Hepatocyte (in vitro differentiated cells): ENCODE results near the gene SOCS3. TPM values are rescaled to one million over a fixed set of nuclear protein-coding genes. Genes with fewer than 3 reads are reported as not detected.

Experiments used
- DNase-seq: peaks from one replicate; pipeline ENCODE4 v3.0.0-alpha.2; 2016; ENCODE audit warnings: low spot score
- H2AFZ ChIP-seq: fragments of 200-600 bp; sonication (generic); 2 replicates; pipeline ENCODE4 v1.6.0; 2016; ENCODE audit warnings: antibody characterized with exemption, mild to moderate bottlenecking
- H3K27ac ChIP-seq: fragments of 200-600 bp; sonication (generic); 2 replicates; pipeline ENCODE4 v1.5.1; 2016; ENCODE audit warnings: mild to moderate bottlenecking
- H3K27me3 ChIP-seq: fragments of 200-600 bp; sonication (generic); 2 replicates; pipeline ENCODE4 v1.6.1; 2016
- H3K36me3 ChIP-seq: fragments of 200-600 bp; sonication (generic); replicated peaks from 2 replicates; pipeline ENCODE4 v1.5.1; 2016; ENCODE audit warnings: low read depth; ENCODE audit not compliant: insufficient read depth
- H3K4me1 ChIP-seq: fragments of 200-600 bp; sonication (generic); 2 replicates; pipeline ENCODE4 v1.5.1; 2016; ENCODE audit warnings: mild to moderate bottlenecking, moderate library complexity; ENCODE audit not compliant: insufficient read depth
- H3K4me2 ChIP-seq: fragments of 200-600 bp; sonication (generic); 2 replicates; pipeline ENCODE4 v1.6.0; 2016
- H3K4me3 ChIP-seq: fragments of 200-600 bp; sonication (generic); 2 replicates; pipeline ENCODE4 v1.5.1; 2016; ENCODE audit warnings: mild to moderate bottlenecking
- H3K79me2 ChIP-seq: fragments of 200-600 bp; sonication (generic); 2 replicates; pipeline ENCODE4 v1.6.0; 2017; ENCODE audit warnings: mild to moderate bottlenecking
- H3K9me2 ChIP-seq: fragments of 200-600 bp; sonication (generic); replicated peaks from 2 replicates; pipeline ENCODE4 v1.6.0; 2017; ENCODE audit warnings: mild to moderate bottlenecking; ENCODE audit not compliant: insufficient read depth
- H3K9me3 ChIP-seq: fragments of 200-600 bp; sonication (generic); 2 replicates; pipeline ENCODE4 v1.5.1; 2016; ENCODE audit warnings: low read depth, mild to moderate bottlenecking
- H4K20me1 ChIP-seq: fragments of 200-600 bp; sonication (generic); 2 replicates; pipeline ENCODE4 v1.6.0; 2016; ENCODE audit warnings: mild to moderate bottlenecking; ENCODE audit not compliant: insufficient read depth, poor library complexity, severe bottlenecking
- EZH2 ChIP-seq: fragments of 200-600 bp; sonication (generic); IDR thresholded peaks from 2 replicates; pipeline ENCODE4 v1.6.1; 2016; ENCODE audit warnings: antibody characterized with exemption, mild to moderate bottlenecking, borderline replicate concordance
- EZH2phosphoT487 ChIP-seq: fragments of 200-600 bp; sonication (generic); IDR thresholded peaks from one replicate; pipeline ENCODE4 v1.6.1; 2018; ENCODE audit warnings: antibody characterized with exemption, mild to moderate bottlenecking, low read depth, moderate library complexity; ENCODE audit not compliant: unreplicated experiment, severe bottlenecking
- WGBS: methylation state at CpG from one replicate; pipeline ENCODE4 v1.1.6; 2016; ENCODE audit warnings: low lambda C conversion rate; ENCODE audit errors: missing lambda C conversion rate; 5-methylcytosine and 5-hydroxymethylcytosine counted together
- polyA plus RNA-seq: library from polyadenylated mRNA; unstranded; fragments of >200 nt; fragmentation: Nextera tagmentation; extraction: Ambion mirVana; gene quantifications from 2 replicates; pipeline ENCODE4 v1.2.1, GENCODE V29; 2016
- total RNA-seq: library from RNA; depleted of rRNA; stranded (reverse); fragments of >200 nt; gene quantifications from 2 replicates; pipeline ENCODE4 v1.2.3, GENCODE V29; 2014
- TF ChIP-seq, protein P1 (sequence below): fragments of 200-600 bp; sonication (generic); IDR thresholded peaks from 2 replicates; pipeline ENCODE4 v1.5.1; 2016; ENCODE audit warnings: antibody characterized with exemption, mild to moderate bottlenecking; ENCODE audit not compliant: poor library complexity

SOCS3 gene
- total and polyA plus RNA-seq, 2 experiments from 2014 or later = 172 to 181 TPM

GRCh38 chr17:78345791-78346494, 13.9 kb downstream of the SOCS3 start:
- H3K27me3 ChIP-seq = no peaks in the 10 kb centered on the region
- no peak overlapping the region for H3K4me3 ChIP-seq
- no peak overlapping the region for H3K4me2 ChIP-seq
- TF ChIP-seq EZH2 = no peak
- TF ChIP-seq, protein P1, sequence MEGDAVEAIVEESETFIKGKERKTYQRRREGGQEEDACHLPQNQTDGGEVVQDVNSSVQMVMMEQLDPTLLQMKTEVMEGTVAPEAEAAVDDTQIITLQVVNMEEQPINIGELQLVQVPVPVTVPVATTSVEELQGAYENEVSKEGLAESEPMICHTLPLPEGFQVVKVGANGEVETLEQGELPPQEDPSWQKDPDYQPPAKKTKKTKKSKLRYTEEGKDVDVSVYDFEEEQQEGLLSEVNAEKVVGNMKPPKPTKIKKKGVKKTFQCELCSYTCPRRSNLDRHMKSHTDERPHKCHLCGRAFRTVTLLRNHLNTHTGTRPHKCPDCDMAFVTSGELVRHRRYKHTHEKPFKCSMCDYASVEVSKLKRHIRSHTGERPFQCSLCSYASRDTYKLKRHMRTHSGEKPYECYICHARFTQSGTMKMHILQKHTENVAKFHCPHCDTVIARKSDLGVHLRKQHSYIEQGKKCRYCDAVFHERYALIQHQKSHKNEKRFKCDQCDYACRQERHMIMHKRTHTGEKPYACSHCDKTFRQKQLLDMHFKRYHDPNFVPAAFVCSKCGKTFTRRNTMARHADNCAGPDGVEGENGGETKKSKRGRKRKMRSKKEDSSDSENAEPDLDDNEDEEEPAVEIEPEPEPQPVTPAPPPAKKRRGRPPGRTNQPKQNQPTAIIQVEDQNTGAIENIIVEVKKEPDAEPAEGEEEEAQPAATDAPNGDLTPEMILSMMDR = no peak
- no peak for TF ChIP-seq EZH2phosphoT487
- H2AFZ ChIP-seq = no peak overlapping the region
- H4K20me1 ChIP-seq = no peaks in the 10 kb centered on the region
- H3K27ac ChIP-seq = no peak overlapping the region
- DNase-seq = no peak
- no peaks in the 10 kb centered on the region for H3K9me2 ChIP-seq
- H3K4me1 ChIP-seq = peaks cover 23% of the 10 kb centered on the region
- H3K9me3 ChIP-seq = no peaks in the 10 kb centered on the region
- WGBS = 88% methylated on average over 10 of the region's 10 CpGs
- H3K79me2 ChIP-seq = no peaks in the 10 kb centered on the region
- H3K36me3 ChIP-seq = no peaks in the 10 kb centered on the region

DNA sequence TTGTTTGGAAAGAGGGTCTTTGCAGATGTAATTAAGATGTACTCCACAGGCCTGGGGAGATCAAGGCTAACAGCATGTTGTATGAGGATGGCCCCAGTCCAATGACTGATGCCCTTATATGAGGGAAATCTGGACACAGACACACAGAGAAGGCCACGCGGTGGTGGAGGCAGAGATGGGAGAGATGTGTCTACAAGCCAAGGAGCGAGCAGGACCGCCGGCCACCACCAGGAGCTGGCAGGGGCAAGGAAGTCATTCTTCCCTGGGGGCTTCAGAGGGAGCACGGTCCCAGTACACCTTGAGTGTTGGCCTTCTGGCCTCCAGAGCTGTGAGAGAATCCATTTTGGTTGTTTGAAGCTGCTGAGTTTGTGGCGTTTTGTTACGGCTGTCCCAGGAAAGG, 14.7 kb downstream of the SOCS3 start:
- WGBS = 93% methylated on average over 8 of the region's 8 CpGs
- peaks cover 23% of the 10 kb centered on the region for H3K4me1 ChIP-seq

GRCh38 chr17:78344666-78345065, 15.2 kb downstream of the SOCS3 start:
- Histone ChIP-seq H3K36me3 (no peaks in the 10 kb centered on the region), H4K20me1 (no peaks in the 10 kb centered on the region), H3K79me2 (no peaks in the 10 kb centered on the region), H3K4me2 (no peak overlapping the region), H3K9me2 (no peaks in the 10 kb centered on the region), H3K27ac (no peak overlapping the region), H3K27me3 (no peaks in the 10 kb centered on the region), H3K4me3 (no peak overlapping the region), H2AFZ (no peak overlapping the region), H3K4me1 (peaks cover 23% of the 10 kb centered on the region), H3K9me3 (no peaks in the 10 kb centered on the region)
- WGBS = 94% methylated on average over 10 of the region's 10 CpGs
- no peak for DNase-seq
- TF ChIP-seq EZH2 (no peak), EZH2phosphoT487 (no peak)
- TF ChIP-seq, protein P1 = no peak

More for the DNA sequence above, 14.7 kb downstream of the SOCS3 start:
- no peak for DNase-seq
- no peak overlapping the region for H3K4me2 ChIP-seq
- no peak overlapping the region for H3K27ac ChIP-seq
- no peaks in the 10 kb centered on the region for H3K36me3 ChIP-seq
- no peak overlapping the region for H3K4me3 ChIP-seq
- H3K27me3 ChIP-seq = no peaks in the 10 kb centered on the region
- no peaks in the 10 kb centered on the region for H3K9me3 ChIP-seq
- no peaks in the 10 kb centered on the region for H3K79me2 ChIP-seq
- no peaks in the 10 kb centered on the region for H4K20me1 ChIP-seq
- TF ChIP-seq, protein P1 = no peak
- TF ChIP-seq EZH2 = no peak
- TF ChIP-seq EZH2phosphoT487 = no peak
- H3K9me2 ChIP-seq = no peaks in the 10 kb centered on the region
- no peak overlapping the region for H2AFZ ChIP-seq
